Endodermal cell (in vitro differentiated cells): ENCODE results near the gene CLIC5. TPM values are rescaled to one million over a fixed set of nuclear protein-coding genes. Genes with fewer than 3 reads are reported as not detected.

ENCODE experiments used
- DNase-seq: peaks from one replicate; pipeline ENCODE4 v3.0.0-alpha.2; 2017
- H3K27ac ChIP-seq: 2 replicates; pipeline ENCODE4 v1.5.1; 2013; ENCODE audit warnings: mild to moderate bottlenecking, low read depth, low read length, moderate library complexity
- H3K27me3 ChIP-seq: 2 replicates; pipeline ENCODE4 v1.6.1; 2013; ENCODE audit warnings: mild to moderate bottlenecking, low read length, moderate library complexity; ENCODE audit not compliant: insufficient read depth, control insufficient read depth, poor library complexity, severe bottlenecking
- H3K36me3 ChIP-seq: 2 replicates; pipeline ENCODE4 v1.7.0; 2013; ENCODE audit warnings: mild to moderate bottlenecking, low read length, moderate library complexity; ENCODE audit not compliant: control insufficient read depth, insufficient read depth
- H3K4me1 ChIP-seq: one replicate; pipeline ENCODE4 v1.7.0; 2013; ENCODE audit warnings: low read length; ENCODE audit not compliant: control insufficient read depth, insufficient read depth
- H3K4me3 ChIP-seq: 2 replicates; pipeline ENCODE4 v1.5.1; 2013; ENCODE audit warnings: mild to moderate bottlenecking, low read length, moderate library complexity
- H3K9ac ChIP-seq: 2 replicates; pipeline ENCODE4 v1.6.1; 2013; ENCODE audit warnings: mild to moderate bottlenecking, low read length, moderate library complexity; ENCODE audit not compliant: poor library complexity, severe bottlenecking; ENCODE audit errors: extremely low read depth
- H3K9me3 ChIP-seq: 2 replicates; pipeline ENCODE4 v1.6.1; 2013; ENCODE audit warnings: mild to moderate bottlenecking, low read length, moderate library complexity; ENCODE audit not compliant: control insufficient read depth
- H3K27ac Mint-ChIP-seq: 2 replicates; pipeline ENCODE4 v1.8.0; 2020; ENCODE audit warnings: mixed read lengths
- H3K27me3 Mint-ChIP-seq: 2 replicates; pipeline ENCODE4 v1.8.0; 2021; ENCODE audit warnings: mild to moderate bottlenecking, mixed read lengths; ENCODE audit not compliant: insufficient read depth
- H3K36me3 Mint-ChIP-seq: 2 replicates; pipeline ENCODE4 v1.8.0; 2020; ENCODE audit warnings: low read depth, mixed read lengths
- H3K4me1 Mint-ChIP-seq: 2 replicates; pipeline ENCODE4 v1.8.0; 2020; ENCODE audit warnings: mixed read lengths
- H3K4me3 Mint-ChIP-seq: 2 replicates; pipeline ENCODE4 v1.8.0; 2020; ENCODE audit warnings: mild to moderate bottlenecking, moderate library complexity, mixed read lengths
- H3K9me3 Mint-ChIP-seq: 2 replicates; pipeline ENCODE4 v1.8.0; 2020; ENCODE audit warnings: mild to moderate bottlenecking, mixed read lengths
- WGBS, 2 experiments: methylation state at CpG; one replicate each; pipeline versions ENCODE4 v1.1.5 to v1.1.7; 2013; ENCODE audit warnings: missing lambda C conversion rate in 2 of 2, mixed read lengths in 1 of 2; ENCODE audit not compliant: insufficient coverage in 1 of 2, insufficient read length in 1 of 2; 5-methylcytosine and 5-hydroxymethylcytosine counted together
- total RNA-seq, 2 donors: library from RNA; stranded (reverse); fragmentation: NEBNext Ultra II Directional in 1 of 2; extraction: Animal tissue kit (Norgen Biotek cat#: 25700) in 1 of 2; gene quantifications; 2 replicates in 1 of 2; 3 replicates in 1 of 2; pipeline ENCODE4 v1.2.1, GENCODE V29; 2021
- TF ChIP-seq, protein P1 (sequence below): fragments of 200-600 bp; sonication (generic); conservative IDR thresholded peaks from 2 replicates; pipeline ENCODE4 v1.5.0; 2021; ENCODE audit warnings: antibody characterized with exemption, mild to moderate bottlenecking

The CLIC5 gene
- total RNA-seq, 2 donors from 2014 or later: 0.11 TPM; not detected in 1

- Mint-ChIP-seq H3K9me3 (no peaks in the 10 kb centered on the region), H3K27ac (no peak overlapping the region), H3K27me3 (peaks cover 3% of the 10 kb centered on the region), H3K36me3 (no peaks in the 10 kb centered on the region), H3K4me3 (no peak overlapping the region), H3K4me1 (no peaks in the 10 kb centered on the region)
- TF ChIP-seq, protein P1, sequence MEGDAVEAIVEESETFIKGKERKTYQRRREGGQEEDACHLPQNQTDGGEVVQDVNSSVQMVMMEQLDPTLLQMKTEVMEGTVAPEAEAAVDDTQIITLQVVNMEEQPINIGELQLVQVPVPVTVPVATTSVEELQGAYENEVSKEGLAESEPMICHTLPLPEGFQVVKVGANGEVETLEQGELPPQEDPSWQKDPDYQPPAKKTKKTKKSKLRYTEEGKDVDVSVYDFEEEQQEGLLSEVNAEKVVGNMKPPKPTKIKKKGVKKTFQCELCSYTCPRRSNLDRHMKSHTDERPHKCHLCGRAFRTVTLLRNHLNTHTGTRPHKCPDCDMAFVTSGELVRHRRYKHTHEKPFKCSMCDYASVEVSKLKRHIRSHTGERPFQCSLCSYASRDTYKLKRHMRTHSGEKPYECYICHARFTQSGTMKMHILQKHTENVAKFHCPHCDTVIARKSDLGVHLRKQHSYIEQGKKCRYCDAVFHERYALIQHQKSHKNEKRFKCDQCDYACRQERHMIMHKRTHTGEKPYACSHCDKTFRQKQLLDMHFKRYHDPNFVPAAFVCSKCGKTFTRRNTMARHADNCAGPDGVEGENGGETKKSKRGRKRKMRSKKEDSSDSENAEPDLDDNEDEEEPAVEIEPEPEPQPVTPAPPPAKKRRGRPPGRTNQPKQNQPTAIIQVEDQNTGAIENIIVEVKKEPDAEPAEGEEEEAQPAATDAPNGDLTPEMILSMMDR: no peak
- Histone ChIP-seq H3K27me3 (no peaks in the 10 kb centered on the region), H3K36me3 (no peaks in the 10 kb centered on the region), H3K9me3 (no peaks in the 10 kb centered on the region), H3K4me3 (no peak overlapping the region), H3K4me1 (no peaks in the 10 kb centered on the region), H3K27ac (no peak overlapping the region), H3K9ac (no peak overlapping the region)
- DNase-seq: no peak
- 80% methylated on average over 1 of the region's 1 CpG; no CpG with 5 or more reads in 1 of the 2 experiments for WGBS, 2 experiments
Measured at GRCh38 chr6:45845567-45845966, 170.1 kb downstream of the CLIC5 start.

DNA sequence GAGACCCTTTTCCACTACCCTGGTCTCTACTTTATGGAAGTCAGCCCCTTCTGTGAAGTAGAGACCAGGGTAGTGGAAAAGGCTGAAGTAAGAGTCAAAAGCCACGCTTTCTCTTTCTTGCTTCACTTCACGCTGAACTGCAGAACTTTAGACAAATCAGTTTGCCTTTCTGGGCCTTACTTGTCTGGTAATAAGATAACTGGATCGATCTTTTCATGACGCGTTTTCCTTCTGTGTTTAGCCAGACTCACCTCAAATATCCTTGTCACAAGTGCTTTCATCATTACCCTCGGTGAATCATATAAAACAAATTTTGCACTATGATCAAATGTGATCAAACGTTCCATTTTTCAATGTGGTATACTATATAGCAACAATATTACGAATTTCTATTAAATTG, 170.7 kb downstream of the CLIC5 start:
- no peaks in the 10 kb centered on the region for H3K9me3 Mint-ChIP-seq

GRCh38 chr6:45843848-45844521, 171.7 kb downstream of the CLIC5 start:
- Histone ChIP-seq H3K4me1 (no peaks in the 10 kb centered on the region), H3K36me3 (no peaks in the 10 kb centered on the region), H3K4me3 (no peak overlapping the region), H3K9ac (no peak overlapping the region), H3K9me3 (no peaks in the 10 kb centered on the region), H3K27me3 (no peaks in the 10 kb centered on the region), H3K27ac (no peak overlapping the region)
- WGBS, 2 experiments: 94 to 100% methylated on average over 2 to 7 of the region's 8 CpGs
- Mint-ChIP-seq H3K4me1 (no peaks in the 10 kb centered on the region), H3K27me3 (peaks cover 3% of the 10 kb centered on the region), H3K9me3 (no peaks in the 10 kb centered on the region), H3K27ac (no peak overlapping the region), H3K36me3 (no peaks in the 10 kb centered on the region), H3K4me3 (no peak overlapping the region)
- no peak for DNase-seq
- TF ChIP-seq, protein P1: peak; percentile 13

More for the DNA sequence above, 170.7 kb downstream of the CLIC5 start:
- H3K27ac ChIP-seq: no peak overlapping the region
- no peak for DNase-seq
- no peaks in the 10 kb centered on the region for H3K4me1 ChIP-seq
- Mint-ChIP-seq H3K4me1 (no peaks in the 10 kb centered on the region), H3K27me3 (peaks cover 3% of the 10 kb centered on the region), H3K36me3 (no peaks in the 10 kb centered on the region), H3K27ac (no peak overlapping the region), H3K4me3 (no peak overlapping the region)
- no peaks in the 10 kb centered on the region for H3K27me3 ChIP-seq
- TF ChIP-seq, protein P1: no peak
- 91 to 99% methylated on average over 8 of the region's 8 CpGs for WGBS, 2 experiments
- H3K9ac ChIP-seq: no peak overlapping the region
- H3K9me3 ChIP-seq: no peaks in the 10 kb centered on the region
- no peaks in the 10 kb centered on the region for H3K36me3 ChIP-seq
- H3K4me3 ChIP-seq: no peak overlapping the region
